PC-3 (cell line): Measurements from ENCODE around the gene TUBGCP2. TPM values are rescaled to one million over a fixed set of nuclear protein-coding genes. Genes with fewer than 3 reads are reported as not detected.

Experiments used
- ATAC-seq: fragments of 200-7000 bp; cut with Tn5 transposase; 2 replicates; pipeline ENCODE4 v1.9.1; 2020; ENCODE audit warnings: mild to moderate bottlenecking, moderate library complexity
- BruUV-seq: library from RNA; stranded (reverse); fragments of 400-500 nt; replicated peaks from 2 replicates; lab custom pipeline; 2021; lab: Mats Ljungman, UMichigan
- CTCF ChIA-PET: fragments of 300-600 bp; sonication (Branson Sonifier 250); formaldehyde crosslinking; loops from one replicate; lab custom pipeline; 2022; ENCODE audit warnings: antibody characterized with exemption; lab: Charles Lee
- POLR2A ChIA-PET: fragments of 300-600 bp; sonication (Branson Sonifier 250); formaldehyde crosslinking; loops from one replicate; lab custom pipeline; 2022; ENCODE audit warnings: antibody characterized with exemption; ENCODE audit not compliant: unreplicated experiment; lab: Charles Lee
- DNase-seq: peaks from one replicate; pipeline ENCODE4 v3.0.0-alpha.2; 2015
- H2AFZ ChIP-seq: fragments of 300-600 bp; sonication (generic); 2 replicates; pipeline ENCODE4 v1.6.0; 2016; ENCODE audit warnings: antibody characterized with exemption, low read length
- H3F3A ChIP-seq: fragments of 300-600 bp; sonication (generic); one replicate; pipeline ENCODE4 v1.6.0; 2017; ENCODE audit warnings: antibody characterized with exemption, low read length, control low read depth, mild to moderate bottlenecking; ENCODE audit not compliant: unreplicated experiment
- H3K27ac ChIP-seq: fragments of 300-600 bp; sonication (generic); 2 replicates; pipeline ENCODE4 v1.5.1; 2016; ENCODE audit warnings: mild to moderate bottlenecking, low read length
- H3K27me3 ChIP-seq: fragments of 300-600 bp; sonication (generic); 2 replicates; pipeline ENCODE4 v1.6.1; 2016; ENCODE audit warnings: low read length, mixed read lengths
- H3K36me3 ChIP-seq: fragments of 300-600 bp; sonication (generic); 2 replicates; pipeline ENCODE4 v1.6.1; 2016; ENCODE audit warnings: low read depth, mixed run types, low read length, mixed read lengths
- H3K4me1 ChIP-seq: fragments of 300-600 bp; sonication (generic); 2 replicates; pipeline ENCODE4 v1.5.1; 2016; ENCODE audit warnings: low read length; ENCODE audit not compliant: insufficient read depth
- H3K4me2 ChIP-seq: fragments of 300-600 bp; sonication (generic); 2 replicates; pipeline ENCODE4 v1.6.0; 2016; ENCODE audit warnings: low read length
- H3K4me3 ChIP-seq: fragments of 300-600 bp; sonication (generic); 2 replicates; pipeline ENCODE4 v1.5.1; 2016; ENCODE audit warnings: mild to moderate bottlenecking, low read length, mixed read lengths
- H3K79me2 ChIP-seq: fragments of 300-600 bp; sonication (generic); 2 replicates; pipeline ENCODE4 v1.6.1; 2017; ENCODE audit warnings: low read length, mixed read lengths
- H3K9ac ChIP-seq: fragments of 300-600 bp; sonication (generic); 2 replicates; pipeline ENCODE4 v1.6.0; 2016; ENCODE audit warnings: mild to moderate bottlenecking, low read length
- H3K9me2 ChIP-seq: fragments of 300-600 bp; sonication (generic); replicated peaks from 2 replicates; pipeline ENCODE4 v1.6.1; 2016; ENCODE audit warnings: mixed run types, low read length, mixed read lengths
- H3K9me3 ChIP-seq: fragments of 300-600 bp; sonication (generic); 2 replicates; pipeline ENCODE4 v1.6.1; 2016; ENCODE audit warnings: low read length, mixed read lengths
- H4K20me1 ChIP-seq: fragments of 300-600 bp; sonication (generic); 2 replicates; pipeline ENCODE4 v1.6.1; 2016; ENCODE audit warnings: low read length, mixed read lengths
- CTCF ChIP-seq: fragments of 300-600 bp; sonication (generic); conservative IDR thresholded peaks from 2 replicates; pipeline ENCODE4 v1.5.1; 2017; ENCODE audit warnings: antibody characterized with exemption, low read depth, mild to moderate bottlenecking, low read length
- EZH2 ChIP-seq: fragments of 300-600 bp; sonication (generic); IDR thresholded peaks from one replicate; pipeline ENCODE4 v1.6.1; 2017; ENCODE audit warnings: antibody characterized with exemption, mild to moderate bottlenecking, low read length; ENCODE audit not compliant: unreplicated experiment
- EZH2phosphoT487 ChIP-seq: fragments of 300-600 bp; sonication (generic); IDR thresholded peaks from 2 replicates; pipeline ENCODE4 v1.6.1; 2018; ENCODE audit warnings: mild to moderate bottlenecking, antibody characterized with exemption, low read length, borderline replicate concordance
- intact Hi-C: fragments of 100-400 bp; cut with micrococcal nuclease; formaldehyde crosslinking; loops from 2 replicates; pipeline ENCODE4 v1.9.0; 2023
- total RNA-seq: library from RNA; depleted of rRNA; stranded (reverse); fragments of >200 nt; gene quantifications from 2 replicates; pipeline ENCODE4 v1.2.3, GENCODE V29; 2014

TUBGCP2 gene
- total RNA-seq, 1 experiment from 2014 or later = 72.9 TPM

GRCh38 chr10:133274751-133275683, 33.7 kb downstream of the TUBGCP2 start:
- Histone ChIP-seq H3K36me3 (no peaks in the 10 kb centered on the region; the same call in 1 of the 2 replicates), H3K4me3 (peak overlapping the region; percentile 82), H4K20me1 (no peaks in the 10 kb centered on the region), H3K4me2 (peak overlapping the region; percentile 97), H3K9me2 (no peaks in the 10 kb centered on the region), H3F3A (peaks cover 4% of the 10 kb centered on the region), H3K4me1 (peaks cover 49% of the 10 kb centered on the region), H2AFZ (no peak overlapping the region), H3K9me3 (no peaks in the 10 kb centered on the region), H3K27me3 (no peaks in the 10 kb centered on the region), H3K9ac (peak overlapping the region; percentile 96), H3K79me2 (peaks cover 32% of the 10 kb centered on the region), H3K27ac (peak overlapping the region; percentile 93)
- ChIA-PET CTCF (no interaction called here), POLR2A (interaction anchor here (0.6 kb wide), 1 partner anchor 18 kb away, joined by 3 read pairs; no protein-coding TSS in a partner anchor)
- peak; percentile 77 for DNase-seq
- BruUV-seq = no TSS peak
- TF ChIP-seq EZH2 = no peak
- TF ChIP-seq CTCF = no peak
- TF ChIP-seq EZH2phosphoT487 = no peak
- ATAC-seq = peak; percentile 10
- intact Hi-C loops = no loop called here

- Histone ChIP-seq H3K4me1 (peaks cover 36% of the 10 kb centered on the region), H2AFZ (no peak overlapping the region), H3K9ac (no peak overlapping the region), H3K9me3 (no peaks in the 10 kb centered on the region), H3K79me2 (peaks cover 32% of the 10 kb centered on the region), H3K4me2 (no peak overlapping the region), H3K27ac (no peak overlapping the region), H3K36me3 (peaks cover 5% of the 10 kb centered on the region; the same call in 1 of the 2 replicates), H4K20me1 (no peaks in the 10 kb centered on the region), H3K4me3 (no peak overlapping the region), H3F3A (peaks cover 4% of the 10 kb centered on the region), H3K27me3 (no peaks in the 10 kb centered on the region), H3K9me2 (no peaks in the 10 kb centered on the region)
- DNase-seq (no peak), ATAC-seq (no peak)
- POLR2A ChIA-PET = no interaction called here
- BruUV-seq = no TSS peak
- CTCF ChIA-PET = no interaction called here
- TF ChIP-seq EZH2phosphoT487 (no peak), EZH2 (no peak), CTCF (no peak)
- intact Hi-C loops = no loop called here
These were observed 35.0 kb downstream of the TUBGCP2 start for GRCh38 chr10:133273534-133274143.
